Measurements from ENCODE around the gene CHD9NB. TPM values are rescaled to one million over a fixed set of nuclear protein-coding genes. Genes with fewer than 3 reads are reported as not detected.
"Not testable (repeated sequence)": the region's sequence is repeated elsewhere in the genome, so short reads cannot be mapped to it uniquely, and the experiment has no call there.

Gene CHD9NB
- polyA plus RNA-seq, 1 experiment: 0.78 TPM

- CTCF ChIA-PET: interaction anchor here (1.8 to 2.7 kb wide), 3 partner anchors 11 to 164 kb away, joined by 3 to 9 read pairs (median 8); partner anchors contain the start of gene CHD9
- no peak for TF ChIP-seq CTCF (IDR thresholded peaks at IDR 0.05; ENCODE audit: insufficient read depth, low read depth, low read length)
- Histone ChIP-seq H3K4me3 (ENCODE audit: low read depth, low read length) (no peak overlapping the region), H3K36me3 (ENCODE audit: control insufficient read depth, insufficient read depth, low read length) (no peaks in the 10 kb centered on the region), H3K27me3 (ENCODE audit: control insufficient read depth, insufficient read depth, low read length) (no peaks in the 10 kb centered on the region)
- no peak for DNase-seq (ENCODE audit: low read depth)
- POLR2A ChIA-PET: no interaction called here
Measured at GRCh38 chr16:53043986-53044601, 8.6 kb downstream of the CHD9NB start.

- no peak for DNase-seq (ENCODE audit: low read depth)
- ChIA-PET POLR2A (no interaction called here), CTCF (interaction anchor here (1.8 to 2.7 kb wide), 3 partner anchors 11 to 165 kb away, joined by 3 to 9 read pairs (median 8); partner anchors contain the start of gene CHD9)
- Histone ChIP-seq H3K36me3 (ENCODE audit: control insufficient read depth, insufficient read depth, low read length) (no peaks in the 10 kb centered on the region), H3K4me3 (ENCODE audit: low read depth, low read length) (no peak overlapping the region), H3K27me3 (ENCODE audit: control insufficient read depth, insufficient read depth, low read length) (no peaks in the 10 kb centered on the region)
- TF ChIP-seq CTCF (IDR thresholded peaks at IDR 0.05; ENCODE audit: insufficient read depth, low read depth, low read length): no peak
Measured at GRCh38 chr16:53043428-53043831, 9.3 kb downstream of the CHD9NB start.

GRCh38 chr16:53042235-53042701 lies 10.4 kb downstream of the CHD9NB start:
- ChIA-PET POLR2A (no interaction called here), CTCF (interaction anchor here (2.7 kb wide), 1 partner anchor 12 kb away, joined by 9 read pairs; the partner anchor contains the start of gene CHD9)
- no peak overlapping the region for H3K4me3 ChIP-seq (ENCODE audit: low read depth, low read length)
- DNase-seq (ENCODE audit: low read depth): no peak
- no peak for TF ChIP-seq CTCF (IDR thresholded peaks at IDR 0.05; ENCODE audit: insufficient read depth, low read depth, low read length)
- H3K36me3 ChIP-seq (ENCODE audit: control insufficient read depth, insufficient read depth, low read length): no peaks in the 10 kb centered on the region
- no peaks in the 10 kb centered on the region for H3K27me3 ChIP-seq (ENCODE audit: control insufficient read depth, insufficient read depth, low read length)

GRCh38 chr16:53041320-53042051 lies 11.2 kb downstream of the CHD9NB start:
- H3K36me3 ChIP-seq (ENCODE audit: control insufficient read depth, insufficient read depth, low read length): no peaks in the 10 kb centered on the region
- ChIA-PET CTCF (interaction anchor here (1.3 kb wide), 1 partner anchor 9 kb away, joined by 5 read pairs; no protein-coding TSS in a partner anchor), POLR2A (no interaction called here)
- no peak for DNase-seq (ENCODE audit: low read depth)
- no peak overlapping the region for H3K4me3 ChIP-seq (ENCODE audit: low read depth, low read length)
- no peak for TF ChIP-seq CTCF (IDR thresholded peaks at IDR 0.05; ENCODE audit: insufficient read depth, low read depth, low read length)
- no peaks in the 10 kb centered on the region for H3K27me3 ChIP-seq (ENCODE audit: control insufficient read depth, insufficient read depth, low read length)

- H3K27me3 ChIP-seq (ENCODE audit: control insufficient read depth, insufficient read depth, low read length): no peaks in the 10 kb centered on the region
- ChIA-PET POLR2A (no interaction called here), CTCF (interaction anchor here (0.7 to 1.3 kb wide), 2 partner anchors 10 to 13 kb away, joined by 3 to 5 read pairs; no protein-coding TSS in a partner anchor)
- no peak overlapping the region for H3K4me3 ChIP-seq (ENCODE audit: low read depth, low read length)
- no peak for TF ChIP-seq CTCF (IDR thresholded peaks at IDR 0.05; ENCODE audit: insufficient read depth, low read depth, low read length)
- no peaks in the 10 kb centered on the region for H3K36me3 ChIP-seq (ENCODE audit: control insufficient read depth, insufficient read depth, low read length)
- DNase-seq (ENCODE audit: low read depth): no peak
Measured at GRCh38 chr16:53040788-53041187, 11.9 kb downstream of the CHD9NB start.

- H3K36me3 ChIP-seq (ENCODE audit: control insufficient read depth, insufficient read depth, low read length); H3K4me3 ChIP-seq (ENCODE audit: low read depth, low read length); DNase-seq (ENCODE audit: low read depth); POLR2A ChIA-PET; H3K27me3 ChIP-seq (ENCODE audit: control insufficient read depth, insufficient read depth, low read length): not testable (repeated sequence)
- CTCF ChIA-PET: interaction anchor here (1.3 kb wide), 1 partner anchor 14 kb away, joined by 4 read pairs; no protein-coding TSS in a partner anchor
Measured at GRCh38 chr16:53036711-53037110, 16.0 kb downstream of the CHD9NB start.
